OCI-LY3 (cell line): ENCODE measurements around the gene PET100.

Source experiments
- CTCF ChIP-seq: fragments of 200-600, 300-600 bp; sonication (generic); IDR thresholded peaks from 2 replicates; pipeline ENCODE4 v1.5.1; 2014; ENCODE audit warnings: antibody characterized with exemption, low read length, low read depth
- EZH2phosphoT487 ChIP-seq: fragments of 200-600 bp; shearing (Covaris generic); IDR thresholded peaks from 2 replicates; pipeline ENCODE4 v1.6.1; 2018; ENCODE audit warnings: antibody characterized with exemption, mixed run types, low read depth

- TF ChIP-seq CTCF = no peak
- no peak for TF ChIP-seq EZH2phosphoT487
Observed at GRCh38 chr19:7582446-7582845, 47.1 kb upstream of the PET100 start.
